GM18951 (cell line): ENCODE data around the gene HHAT.

Experiments
- POLR2A ChIP-seq: IDR thresholded peaks from 4 replicates; pipeline ENCODE4 v1.6.1; 2011; ENCODE audit warnings: mild to moderate bottlenecking; ENCODE audit not compliant: insufficient read length, insufficient read depth; ENCODE audit errors: extremely low read depth
- in situ Hi-C: fragments of 300-500 bp; cut with MboI; formaldehyde crosslinking; loops from one replicate; pipeline ENCODE4 v1.12.0; 2022; ENCODE audit warnings: low sequenced_read_pairs, mixed read lengths, inconsistent platforms; ENCODE audit not compliant: unreplicated experiment

The HHAT gene

DNA sequence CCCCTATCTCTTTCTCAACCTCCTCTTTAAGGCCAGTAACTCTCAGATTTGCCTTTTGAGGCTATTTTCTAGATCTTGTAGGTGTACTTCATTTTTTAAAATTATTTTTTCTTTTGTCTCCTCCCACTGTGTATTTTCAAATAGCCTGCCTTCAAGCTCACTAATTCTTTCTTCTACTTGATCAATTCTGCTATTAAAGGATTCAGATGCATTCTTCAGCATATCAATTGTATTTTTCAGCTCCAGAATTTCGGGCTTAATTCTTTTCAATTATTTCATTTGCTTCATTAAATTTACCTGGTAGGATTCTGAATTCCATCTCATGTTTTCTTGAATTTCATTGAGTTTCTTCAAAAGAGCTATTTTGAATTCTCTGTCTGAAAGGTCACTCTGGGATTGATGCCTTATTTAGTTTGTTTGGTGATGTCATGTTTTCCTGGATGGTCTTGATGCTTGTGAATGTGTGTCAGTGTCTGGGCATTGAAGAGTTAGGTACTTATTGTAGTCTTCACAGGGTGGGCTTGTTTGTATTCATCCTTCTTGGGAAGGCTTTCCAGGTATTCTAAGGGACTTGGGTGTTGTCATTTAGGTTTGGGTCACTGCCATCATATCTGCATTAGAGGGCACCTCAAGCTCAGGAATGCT lies 3.6 kb upstream of the HHAT start:
- in situ Hi-C loops, result no loop called here
- no peak for TF ChIP-seq POLR2A

DNA sequence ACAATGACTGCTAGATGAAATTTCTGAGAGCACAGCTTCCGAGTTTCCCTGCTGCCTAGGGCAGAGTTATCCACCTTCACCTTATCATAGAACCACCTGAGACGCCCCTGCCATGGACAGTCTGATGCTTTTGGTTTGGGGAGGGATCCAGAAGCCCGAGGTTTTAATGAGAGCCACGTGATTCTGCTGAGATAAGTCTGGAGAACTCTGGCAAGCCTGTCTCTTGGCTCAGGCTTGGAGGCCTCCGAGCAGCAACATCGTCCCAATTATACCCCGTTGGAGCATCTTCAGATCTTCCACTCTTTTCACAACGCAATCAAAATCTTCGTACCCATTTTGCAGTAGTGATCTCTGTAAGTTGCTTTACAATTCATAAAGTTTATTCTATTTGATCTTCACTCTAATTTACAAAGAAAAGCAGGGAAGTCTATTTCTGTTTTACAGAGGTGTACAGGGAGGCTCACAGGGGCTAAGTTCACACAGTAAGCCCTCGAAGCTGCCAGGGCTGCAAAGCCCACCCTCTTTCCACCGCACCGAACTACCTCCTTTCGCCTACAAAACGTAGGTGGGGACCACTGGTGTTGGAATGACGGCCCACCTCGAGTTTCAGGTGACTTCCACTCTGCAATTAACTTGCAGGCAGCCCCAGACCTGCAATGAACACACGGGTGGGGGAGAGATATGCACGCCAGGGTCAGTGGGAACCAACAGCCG lies 513 bp upstream of the HHAT start:
- no peak for TF ChIP-seq POLR2A
- in situ Hi-C loops, result no loop called here

- TF ChIP-seq POLR2A, result no peak
- in situ Hi-C loops, result no loop called here
These were observed 1.7 kb downstream of the HHAT start for GRCh38 chr1:210330279-210330866.

DNA sequence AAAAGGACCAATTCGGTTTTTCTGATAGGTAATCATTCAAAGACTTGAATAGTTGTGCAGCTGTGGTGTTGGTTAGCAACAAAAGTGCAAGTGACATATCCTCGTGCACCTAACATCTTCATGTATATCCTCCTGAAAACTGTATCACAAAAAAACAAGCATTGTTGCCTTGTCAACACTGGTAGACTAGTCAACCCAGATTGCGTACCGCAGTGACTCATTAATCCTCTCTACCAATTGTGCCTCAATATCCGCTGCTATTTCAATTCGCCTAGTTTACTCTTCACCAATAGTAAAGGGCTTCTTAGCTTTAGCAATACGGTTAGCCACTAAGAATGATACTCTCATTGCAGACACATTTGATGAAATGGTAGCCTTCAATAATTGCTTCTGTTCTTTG lies 3.5 kb downstream of the HHAT start:
- no peak for TF ChIP-seq POLR2A
- in situ Hi-C loops, result no loop called here

DNA sequence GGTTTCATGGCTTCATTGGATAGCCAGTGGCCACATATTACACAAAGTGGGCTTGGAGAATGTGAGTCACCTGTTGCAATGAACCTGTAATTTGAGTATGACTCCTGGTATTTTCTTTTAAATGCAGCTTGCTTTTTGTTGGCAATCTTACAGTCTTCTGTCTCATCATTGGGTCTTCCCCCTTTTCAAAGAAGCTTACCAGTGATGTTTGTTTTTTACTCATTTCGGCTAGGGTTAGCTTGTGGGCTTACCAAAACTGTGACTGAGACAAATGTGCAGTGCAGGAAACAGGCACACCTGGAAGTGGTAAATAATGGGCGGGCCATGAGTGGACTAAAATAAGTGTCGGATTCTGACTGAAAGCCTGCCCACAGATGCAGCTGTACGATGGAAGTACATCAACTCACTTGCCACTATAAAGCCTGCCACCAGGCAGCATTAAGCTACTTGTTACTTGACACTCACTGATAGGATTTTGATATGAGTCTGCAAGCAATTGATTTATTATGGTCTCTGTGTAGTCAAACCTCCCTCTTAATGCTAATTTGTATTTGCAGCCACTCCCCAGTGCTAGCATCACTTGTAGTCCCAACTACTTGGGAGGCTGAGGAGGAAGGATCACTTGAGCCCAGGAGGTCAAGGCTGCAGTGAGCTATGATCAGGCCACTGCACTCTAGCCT lies 4.2 kb downstream of the HHAT start:
- in situ Hi-C loops, result no loop called here
- no peak for TF ChIP-seq POLR2A

DNA sequence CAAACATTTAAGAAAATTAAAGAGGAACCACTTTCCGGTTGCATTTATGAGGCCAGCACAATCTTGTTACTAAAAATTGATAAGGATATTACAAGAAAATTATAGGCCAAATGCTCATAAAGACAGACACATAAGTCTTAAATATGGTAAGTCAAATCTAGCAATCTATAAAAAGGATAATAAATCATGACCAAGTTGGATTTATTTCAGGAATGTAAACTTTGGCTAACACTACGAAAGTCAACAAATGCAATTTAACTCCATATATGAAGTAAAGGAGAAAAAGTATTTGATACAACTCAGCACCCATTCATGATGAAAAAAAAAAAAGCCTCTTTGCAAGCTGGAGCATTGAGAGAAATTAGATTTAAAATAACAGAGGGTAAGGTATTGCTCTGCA lies 6.3 kb downstream of the HHAT start:
- TF ChIP-seq POLR2A, result no peak
- in situ Hi-C loops, result no loop called here

GRCh38 chr1:210336362-210336761 lies 7.7 kb downstream of the HHAT start:
- in situ Hi-C loops, result no loop called here
- TF ChIP-seq POLR2A, result no peak

GRCh38 chr1:210339500-210339899 lies 10.8 kb downstream of the HHAT start:
- in situ Hi-C loops, result no loop called here
- no peak for TF ChIP-seq POLR2A

DNA sequence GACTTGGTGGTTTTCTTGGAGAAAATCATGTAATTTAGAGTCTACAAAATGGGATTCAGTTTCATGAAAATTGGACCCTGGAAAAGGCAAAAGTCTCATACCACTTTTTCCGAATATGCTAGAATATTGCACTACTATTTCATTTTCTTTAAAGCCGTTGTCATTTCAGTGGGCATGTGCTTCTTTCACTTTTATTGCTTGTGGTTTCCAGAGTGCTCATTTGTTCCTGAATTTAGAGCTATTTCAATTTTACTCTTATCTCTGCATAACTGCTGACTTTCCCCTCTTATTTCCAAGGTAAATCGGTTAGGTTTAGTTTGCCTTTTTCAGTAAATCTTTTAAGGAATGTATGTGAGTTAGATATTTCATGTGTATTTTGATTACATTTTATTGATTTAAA lies 11.6 kb downstream of the HHAT start:
- TF ChIP-seq POLR2A, result no peak
- in situ Hi-C loops, result no loop called here

DNA sequence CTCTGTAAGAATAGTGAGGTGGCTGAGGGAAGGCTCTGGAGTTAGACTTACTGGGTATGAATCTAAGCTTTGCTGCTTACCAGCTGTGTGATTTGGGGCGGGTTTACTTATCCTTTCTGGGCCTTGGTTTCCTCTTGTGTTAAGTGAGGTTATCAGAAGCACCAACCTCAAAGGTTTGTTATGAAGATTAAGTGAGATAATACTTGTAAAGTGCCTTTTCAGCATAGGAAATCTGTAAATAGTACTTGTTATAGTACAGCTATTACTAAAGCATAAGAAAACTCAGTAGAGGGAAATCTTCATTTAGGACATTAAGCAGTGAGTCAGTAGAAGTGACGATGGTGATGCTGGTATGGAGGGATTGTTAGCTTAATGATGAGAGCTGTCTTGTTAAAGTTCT lies 12.1 kb downstream of the HHAT start:
- in situ Hi-C loops, result no loop called here
- TF ChIP-seq POLR2A, result no peak

DNA sequence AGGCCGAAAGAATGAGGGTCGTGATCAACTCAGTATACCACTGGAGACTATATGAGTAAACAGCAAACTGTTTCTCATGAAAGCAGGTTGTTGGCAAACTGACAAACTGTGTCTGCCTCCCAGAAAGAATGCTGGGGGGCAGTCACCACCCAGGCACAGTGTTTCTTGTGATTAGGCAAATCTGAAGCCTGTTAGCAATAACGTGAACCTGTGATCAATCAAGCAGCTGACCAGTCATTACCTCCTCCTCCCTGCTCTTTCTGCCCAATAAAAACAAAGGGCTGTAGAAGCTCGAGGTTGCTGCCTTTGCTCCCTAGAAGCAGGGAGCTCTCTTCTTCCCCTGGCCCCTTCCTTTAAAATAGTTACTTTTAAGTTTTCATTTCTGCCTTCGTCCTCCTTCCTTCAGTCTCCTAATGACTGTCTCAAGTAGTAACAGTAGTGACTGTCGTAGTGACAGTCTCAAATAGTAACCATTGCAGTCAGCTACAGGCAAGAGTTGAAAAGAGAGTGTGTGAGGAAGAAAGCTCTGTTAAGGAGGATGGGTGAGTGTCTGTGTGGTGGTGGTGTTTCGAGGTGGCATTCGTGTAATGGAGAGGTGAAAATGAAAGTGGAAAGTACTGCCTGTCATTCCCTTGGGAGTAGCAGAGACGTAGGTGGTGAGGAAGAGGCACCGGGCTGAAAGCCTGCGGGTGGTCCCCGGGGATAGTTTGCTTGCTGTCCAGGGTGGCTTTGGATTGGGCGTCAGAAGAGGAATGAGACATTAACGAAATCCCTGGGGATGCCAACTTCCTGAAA lies 14.5 kb downstream of the HHAT start:
- in situ Hi-C loops, result no loop called here
- peak; percentile 24 for TF ChIP-seq POLR2A

- in situ Hi-C loops, result no loop called here
- no peak for TF ChIP-seq POLR2A
These were observed 16.0 kb downstream of the HHAT start for GRCh38 chr1:210344706-210345105.

DNA sequence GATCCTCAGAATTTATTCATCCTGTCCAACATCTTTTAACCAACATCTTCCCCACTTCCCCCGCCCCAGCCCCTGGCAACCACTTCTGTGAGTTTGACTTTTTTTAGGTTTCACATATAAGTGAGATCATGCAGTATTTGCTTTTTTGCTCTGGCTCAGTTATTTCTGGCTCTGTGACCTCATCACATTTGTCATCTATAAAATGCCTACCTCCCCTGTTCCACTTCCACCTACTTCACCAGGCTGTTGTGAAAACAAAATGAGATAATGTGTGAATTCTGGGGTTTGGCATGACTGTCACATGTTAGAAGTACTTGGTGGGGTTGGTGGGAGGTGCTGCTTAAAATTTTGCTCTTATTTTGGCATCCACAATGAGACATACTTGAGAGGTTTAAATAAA lies 18.4 kb downstream of the HHAT start:
- in situ Hi-C loops, result no loop called here
- no peak for TF ChIP-seq POLR2A
